Left ventricle myocardium inferior (tissue), 1 donor: ENCODE results near the gene GLYAT. TPM values are rescaled to one million over a fixed set of nuclear protein-coding genes. Genes with fewer than 3 reads are reported as not detected.

Experiments used
- DNase-seq: peaks from one replicate; pipeline ENCODE4 v3.0.0-alpha.2; 2020
- H3K27ac ChIP-seq: fragments of 200-600 bp; replicated peaks from 2 replicates; pipeline ENCODE4 v1.8.0; 2021
- H3K27me3 ChIP-seq: fragments of 200-600 bp; 2 replicates; pipeline ENCODE4 v1.8.0; 2021; ENCODE audit warnings: low read depth
- H3K36me3 ChIP-seq: fragments of 200-600 bp; 2 replicates; pipeline ENCODE4 v1.8.0; 2021
- H3K4me1 ChIP-seq: fragments of 200-600 bp; 2 replicates; pipeline ENCODE4 v1.8.0; 2021
- H3K4me3 ChIP-seq: fragments of 200-600 bp; 2 replicates; pipeline ENCODE4 v1.8.0; 2021; ENCODE audit warnings: mild to moderate bottlenecking, moderate library complexity
- H3K9me3 ChIP-seq: fragments of 200-600 bp; replicated peaks from 2 replicates; pipeline ENCODE4 v1.8.0; 2021
- intact Hi-C: fragments of 100-400 bp; cut with micrococcal nuclease; formaldehyde crosslinking; loops from one replicate; pipeline ENCODE4 v1.11.0; 2022
- long read RNA-seq: library from polyadenylated mRNA; unstranded; transcript quantifications from one replicate; pipeline ENCODE4 v2.0.0, GENCODE V29; 2021
- total RNA-seq: library from RNA; stranded (reverse); fragmentation: NEBNext Ultra II Directional; extraction: Animal tissue kit (Norgen Biotek cat#: 25700); gene quantifications from one replicate; pipeline ENCODE4 v1.2.1, GENCODE V29; 2021
- TF ChIP-seq, protein P1 (sequence below): fragments of 200-600 bp; IDR thresholded peaks from 2 replicates; pipeline ENCODE4 v1.8.0; 2021; ENCODE audit warnings: antibody characterized with exemption, mild to moderate bottlenecking, borderline replicate concordance
- donor health status: DM: no; HTN: yes; CAD: no; lungs with severe emphysema.

GLYAT gene, protein sequence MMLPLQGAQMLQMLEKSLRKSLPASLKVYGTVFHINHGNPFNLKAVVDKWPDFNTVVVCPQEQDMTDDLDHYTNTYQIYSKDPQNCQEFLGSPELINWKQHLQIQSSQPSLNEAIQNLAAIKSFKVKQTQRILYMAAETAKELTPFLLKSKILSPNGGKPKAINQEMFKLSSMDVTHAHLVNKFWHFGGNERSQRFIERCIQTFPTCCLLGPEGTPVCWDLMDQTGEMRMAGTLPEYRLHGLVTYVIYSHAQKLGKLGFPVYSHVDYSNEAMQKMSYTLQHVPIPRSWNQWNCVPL
- not detected for total RNA-seq
- long read RNA-seq = 0 reads

DNA sequence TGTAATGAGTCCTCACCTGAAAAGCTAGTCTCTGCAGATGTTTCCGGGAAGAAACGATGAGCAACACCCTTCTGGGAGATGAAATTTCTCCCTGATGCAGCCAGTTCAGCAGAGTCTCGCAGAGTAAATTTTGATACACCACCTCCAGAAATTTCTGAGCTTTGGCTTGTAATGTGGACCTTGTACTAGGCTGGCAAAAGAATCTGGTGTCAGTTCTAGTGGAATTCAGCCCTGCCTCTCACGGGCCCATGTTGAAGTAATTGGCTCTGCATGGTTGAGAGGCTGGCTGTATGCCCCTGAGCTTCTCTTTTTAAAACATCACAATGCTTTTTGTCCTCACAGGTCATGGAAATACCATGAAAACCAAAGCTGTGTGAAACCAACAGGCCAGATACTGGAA is at the start of gene GLYAT:
TSS of gene GLYAT (minus strand) at position 125 of the 400 bp plus-strand sequence. CDS start 7,447 bp downstream, outside the sequence.
- intact Hi-C loops = no loop called here
- no peak within 1 kb of the TSS for H3K27ac ChIP-seq

GRCh38 chr11:58781345-58781744 is 49.6 kb upstream of the GLYAT start:
- H3K9me3 ChIP-seq = no peaks in the 10 kb centered on the region
- no peaks in the 10 kb centered on the region for H3K36me3 ChIP-seq
- H3K4me1 ChIP-seq = no peaks in the 10 kb centered on the region
- no peak overlapping the region for H3K27ac ChIP-seq
- no peak for DNase-seq
- H3K27me3 ChIP-seq = peaks cover 9% of the 10 kb centered on the region
- TF ChIP-seq, protein P1, sequence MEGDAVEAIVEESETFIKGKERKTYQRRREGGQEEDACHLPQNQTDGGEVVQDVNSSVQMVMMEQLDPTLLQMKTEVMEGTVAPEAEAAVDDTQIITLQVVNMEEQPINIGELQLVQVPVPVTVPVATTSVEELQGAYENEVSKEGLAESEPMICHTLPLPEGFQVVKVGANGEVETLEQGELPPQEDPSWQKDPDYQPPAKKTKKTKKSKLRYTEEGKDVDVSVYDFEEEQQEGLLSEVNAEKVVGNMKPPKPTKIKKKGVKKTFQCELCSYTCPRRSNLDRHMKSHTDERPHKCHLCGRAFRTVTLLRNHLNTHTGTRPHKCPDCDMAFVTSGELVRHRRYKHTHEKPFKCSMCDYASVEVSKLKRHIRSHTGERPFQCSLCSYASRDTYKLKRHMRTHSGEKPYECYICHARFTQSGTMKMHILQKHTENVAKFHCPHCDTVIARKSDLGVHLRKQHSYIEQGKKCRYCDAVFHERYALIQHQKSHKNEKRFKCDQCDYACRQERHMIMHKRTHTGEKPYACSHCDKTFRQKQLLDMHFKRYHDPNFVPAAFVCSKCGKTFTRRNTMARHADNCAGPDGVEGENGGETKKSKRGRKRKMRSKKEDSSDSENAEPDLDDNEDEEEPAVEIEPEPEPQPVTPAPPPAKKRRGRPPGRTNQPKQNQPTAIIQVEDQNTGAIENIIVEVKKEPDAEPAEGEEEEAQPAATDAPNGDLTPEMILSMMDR = no peak
- H3K4me3 ChIP-seq = no peak overlapping the region
- intact Hi-C loops = no loop called here

More for the DNA sequence above, at the start of gene GLYAT:
- Histone ChIP-seq H3K9me3 (no peaks in the 10 kb centered on the region), H3K36me3 (no peaks in the 10 kb centered on the region), H3K27me3 (peaks cover 28% of the 10 kb centered on the region), H3K4me3 (no peak within 1 kb of the TSS), H3K4me1 (no peaks in the 10 kb centered on the region)
- DNase-seq = no peak
- TF ChIP-seq, protein P1 = no peak

DNA sequence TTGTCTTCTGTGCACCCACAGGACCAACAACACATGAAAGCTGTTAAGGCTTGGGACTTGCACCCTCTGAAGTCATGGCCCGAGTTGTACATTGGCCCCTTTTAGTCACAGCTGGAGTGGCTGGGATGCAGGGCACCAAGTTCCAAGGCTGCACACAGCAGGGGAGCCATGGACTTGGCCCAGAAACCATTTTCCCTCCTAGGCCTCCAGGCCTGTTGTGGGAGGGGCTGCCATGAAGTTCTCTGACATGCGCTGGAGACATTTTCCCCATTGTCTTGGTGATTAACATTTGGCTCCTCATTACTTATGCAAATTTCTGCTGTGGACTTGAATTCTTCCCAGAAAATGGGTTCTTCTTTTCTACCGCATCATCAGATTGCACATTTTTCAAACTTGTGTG is 48.8 kb upstream of the GLYAT start:
- H3K4me1 ChIP-seq = no peaks in the 10 kb centered on the region
- H3K27me3 ChIP-seq = peaks cover 11% of the 10 kb centered on the region
- intact Hi-C loops = no loop called here
- H3K9me3 ChIP-seq = no peaks in the 10 kb centered on the region
- no peak overlapping the region for H3K4me3 ChIP-seq
- TF ChIP-seq, protein P1 = no peak
- H3K36me3 ChIP-seq = no peaks in the 10 kb centered on the region
- no peak for DNase-seq
- H3K27ac ChIP-seq = no peak overlapping the region

- H3K27ac ChIP-seq = no peak overlapping the region
- H3K4me1 ChIP-seq = no peaks in the 10 kb centered on the region
- intact Hi-C loops = no loop called here
- DNase-seq = no peak
- TF ChIP-seq, protein P1 = no peak
- H3K36me3 ChIP-seq = no peaks in the 10 kb centered on the region
- H3K4me3 ChIP-seq = no peak overlapping the region
- H3K9me3 ChIP-seq = no peaks in the 10 kb centered on the region
- H3K27me3 ChIP-seq = peaks cover 26% of the 10 kb centered on the region
Observed at GRCh38 chr11:58776891-58777710, 45.4 kb upstream of the GLYAT start.

- Histone ChIP-seq H3K4me3 (no peak overlapping the region), H3K27me3 (peaks cover 32% of the 10 kb centered on the region), H3K36me3 (no peaks in the 10 kb centered on the region), H3K9me3 (no peaks in the 10 kb centered on the region), H3K4me1 (no peaks in the 10 kb centered on the region), H3K27ac (no peak overlapping the region)
- DNase-seq = no peak
- intact Hi-C loops = no loop called here
- TF ChIP-seq, protein P1 = no peak
Observed at GRCh38 chr11:58775066-58775708, 43.4 kb upstream of the GLYAT start.
